CD4-positive, alpha-beta memory T cell (primary cell): Measurements from ENCODE around the gene HIVEP1. TPM values are rescaled to one million over a fixed set of nuclear protein-coding genes. Genes with fewer than 3 reads are reported as not detected.

Experiments
- CTCF ChIA-PET: fragments of 350-600 bp; sonication (Branson Sonifier 250); formaldehyde crosslinking; loops from one replicate; lab custom pipeline; 2021; ENCODE audit warnings: inconsistent platforms; ENCODE audit not compliant: partially characterized antibody; lab: Charles Lee
- POLR2A ChIA-PET: fragments of 350-600 bp; sonication (Branson Sonifier 250); formaldehyde crosslinking; loops from one replicate; lab custom pipeline; 2021; ENCODE audit not compliant: partially characterized antibody; lab: Charles Lee
- DNase-seq, 5 donors: peaks; one replicate each; pipeline versions ENCODE4 v3.0.0 to v3.0.0-alpha.2; 2020 to 2022; ENCODE audit warnings: mixed read lengths in 1 of 5
- H3K27ac ChIP-seq: one replicate; pipeline ENCODE4 v1.7.0; 2013; ENCODE audit warnings: low read depth, low read length
- H3K27me3 ChIP-seq: 2 replicates; pipeline ENCODE4 v1.7.0; 2013; ENCODE audit warnings: mild to moderate bottlenecking, low read length, moderate library complexity; ENCODE audit not compliant: insufficient read depth
- H3K36me3 ChIP-seq: 2 replicates; pipeline ENCODE4 v1.7.0; 2013; ENCODE audit warnings: mild to moderate bottlenecking, low read length, moderate library complexity; ENCODE audit not compliant: insufficient read depth
- H3K4me1 ChIP-seq: 2 replicates; pipeline ENCODE4 v1.7.0; 2013; ENCODE audit warnings: mild to moderate bottlenecking, low read length, moderate library complexity; ENCODE audit not compliant: insufficient read depth
- H3K4me3 ChIP-seq, 2 donors: one replicate each; pipeline ENCODE4 v1.7.0; 2013; ENCODE audit warnings: low read length in 2 of 2, mild to moderate bottlenecking in 1 of 2
- H3K9me3 ChIP-seq, 2 donors: one replicate each; pipeline ENCODE4 v1.7.0; 2013; ENCODE audit warnings: low read length in 2 of 2, control low read depth in 1 of 2; ENCODE audit not compliant: control insufficient read depth in 1 of 2
- H3K27ac Mint-ChIP-seq, 7 donors: one replicate each; pipeline ENCODE4 v1.8.0; 2020 to 2021; ENCODE audit warnings: mixed read lengths in 7 of 7, mild to moderate bottlenecking in 6 of 7, inconsistent platforms in 3 of 7, moderate library complexity in 3 of 7
- H3K27me3 Mint-ChIP-seq, 2 donors: one replicate each; pipeline ENCODE4 v1.8.0; 2020 to 2021; ENCODE audit warnings: mixed read lengths in 2 of 2
- H3K36me3 Mint-ChIP-seq, 2 donors: one replicate each; pipeline ENCODE4 v1.8.0; 2020 to 2021; ENCODE audit warnings: mixed read lengths in 2 of 2, inconsistent platforms in 1 of 2, mild to moderate bottlenecking in 1 of 2
- H3K4me1 Mint-ChIP-seq, 4 donors: one replicate each; pipeline ENCODE4 v1.8.0; 2020 to 2021; ENCODE audit warnings: mixed read lengths in 4 of 4, mild to moderate bottlenecking in 1 of 4
- H3K4me3 Mint-ChIP-seq, 8 donors: one replicate each; pipeline ENCODE4 v1.8.0; 2020 to 2021; ENCODE audit warnings: mixed read lengths in 8 of 8, mild to moderate bottlenecking in 7 of 8, moderate library complexity in 6 of 8, inconsistent platforms in 3 of 8
- H3K9me3 Mint-ChIP-seq, 8 donors: one replicate each; pipeline ENCODE4 v1.8.0; 2020 to 2021; ENCODE audit warnings: mixed read lengths in 8 of 8, mild to moderate bottlenecking in 5 of 8, inconsistent platforms in 3 of 8, moderate library complexity in 1 of 8
- intact Hi-C: fragments of 100-400 bp; cut with micrococcal nuclease; formaldehyde crosslinking; loops from one replicate; pipeline ENCODE4 v1.15.1; 2023
- polyA plus RNA-seq, 2 donors: library from polyadenylated mRNA; unstranded; fragments of 300-500 nt; fragmentation: Illumina TruSeq; gene quantifications; one replicate each; pipeline ENCODE4 v1.2.3, GENCODE V29; 2021
- total RNA-seq, 2 experiments: library from RNA; stranded (reverse); gene quantifications; one replicate each; pipeline ENCODE4 v1.2.3, GENCODE V29; 2021

Gene HIVEP1
- total and polyA plus RNA-seq, 4 experiments from 2014 or later: 0.47 to 17.6 (median 11.9) TPM

DNA sequence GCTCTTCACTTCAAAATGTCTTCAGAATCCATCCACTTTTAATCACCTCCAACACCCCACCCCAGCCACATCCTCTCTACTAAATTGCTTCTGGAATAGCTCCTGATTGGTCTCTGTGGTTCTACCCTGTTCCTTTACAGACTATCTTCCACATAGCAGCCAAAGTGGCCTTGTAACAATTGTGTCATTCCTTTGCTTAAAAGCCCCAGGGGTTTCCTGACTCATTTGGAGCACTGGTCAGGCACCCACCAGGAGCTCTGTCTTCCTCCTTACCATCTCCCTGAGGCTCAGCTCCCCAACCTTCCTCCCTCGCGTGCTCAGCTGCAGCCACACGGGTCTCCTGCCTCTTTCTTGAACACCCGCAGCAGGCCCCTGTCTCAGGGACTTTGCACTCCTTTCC, 126.8 kb downstream of the HIVEP1 start:
- Mint-ChIP-seq H3K36me3 (peaks cover 46 to 52% of the 10 kb centered on the region in 2 donors), H3K4me3 (peak overlapping the region in 5 of 8 donors; percentile 1 to 69 (median 62)), H3K27me3 (no peaks in the 10 kb centered on the region), H3K27ac (peak overlapping the region in 6 of 7 donors; percentile 43 to 83 (median 76)), H3K9me3 (peaks cover 0 to 5% (median 0%) of the 10 kb centered on the region in 8 donors), H3K4me1 (peaks cover 11 to 21% (median 17%) of the 10 kb centered on the region in 4 donors)
- Histone ChIP-seq H3K4me1 (peaks cover 21% of the 10 kb centered on the region), H3K9me3 (no peaks in the 10 kb centered on the region), H3K27me3 (no peaks in the 10 kb centered on the region), H3K27ac (no peak overlapping the region), H3K4me3 (no peak overlapping the region), H3K36me3 (peaks cover 4% of the 10 kb centered on the region)
- no peak for DNase-seq
- POLR2A ChIA-PET: no interaction called here
- CTCF ChIA-PET: interaction anchor here (1.4 kb wide), 1 partner anchor 11 kb away, joined by 3 read pairs; no protein-coding TSS in a partner anchor
- intact Hi-C loops: loop anchor here (1.0 to 5.0 kb wide), 2 partner anchors 87 to 127 kb away; partner anchors contain the start of gene HIVEP1

DNA sequence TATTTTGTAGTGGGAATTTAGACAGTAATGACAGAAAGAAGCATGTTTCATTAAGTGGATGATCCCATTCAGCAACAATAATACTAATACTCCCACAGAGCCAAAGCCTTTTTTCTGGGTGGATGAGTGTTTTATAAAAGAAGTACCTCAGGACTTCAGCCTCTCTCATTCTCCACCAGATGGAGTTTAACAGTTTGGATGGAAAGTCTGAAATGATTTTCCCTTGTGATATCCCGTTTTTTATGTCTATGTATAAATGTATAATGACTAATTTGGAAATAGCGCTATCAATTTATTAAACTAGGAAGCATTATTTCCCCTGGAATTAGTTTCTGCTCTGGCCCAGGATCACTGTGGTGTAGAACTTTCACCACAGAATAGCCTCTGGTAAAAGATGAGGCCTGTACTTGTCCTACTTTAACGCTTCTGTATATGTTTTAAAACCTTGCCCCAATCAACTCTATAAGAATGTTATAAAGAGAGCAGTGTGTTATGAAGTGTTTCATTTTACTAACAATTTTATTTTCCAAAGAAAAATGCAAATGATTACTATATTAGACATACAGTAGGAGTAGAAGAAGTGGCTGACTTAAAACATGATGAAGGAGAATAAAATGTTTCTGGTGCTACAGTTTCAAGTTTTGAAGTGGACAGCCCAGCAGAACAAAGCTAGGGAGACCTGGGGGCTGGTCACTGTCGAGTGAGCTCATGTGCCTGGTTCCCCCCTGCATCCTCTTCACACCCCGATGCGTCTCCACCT, 135.6 kb downstream of the HIVEP1 start:
- POLR2A ChIA-PET: no interaction called here
- no peaks in the 10 kb centered on the region for H3K9me3 ChIP-seq
- no peaks in the 10 kb centered on the region for H3K27me3 Mint-ChIP-seq
- H3K27ac Mint-ChIP-seq: peak overlapping the region in 5 of 7 donors; percentile 5 to 53 (median 25)
- no peaks in the 10 kb centered on the region for H3K9me3 Mint-ChIP-seq
- CTCF ChIA-PET: interaction anchor here (1.6 kb wide), 1 partner anchor 15 kb away, joined by 3 read pairs; no protein-coding TSS in a partner anchor
- peaks cover 0 to 2% of the 10 kb centered on the region in 2 donors for H3K36me3 Mint-ChIP-seq
- H3K4me3 Mint-ChIP-seq: no peak overlapping the region
- no peaks in the 10 kb centered on the region for H3K36me3 ChIP-seq
- no peak overlapping the region for H3K4me3 ChIP-seq
- intact Hi-C loops: no loop called here
- DNase-seq: no peak
- no peaks in the 10 kb centered on the region for H3K27me3 ChIP-seq
- H3K4me1 Mint-ChIP-seq: peaks cover 0 to 16% (median 10%) of the 10 kb centered on the region in 4 donors
- H3K27ac ChIP-seq: no peak overlapping the region
- peaks cover 8% of the 10 kb centered on the region for H3K4me1 ChIP-seq

DNA sequence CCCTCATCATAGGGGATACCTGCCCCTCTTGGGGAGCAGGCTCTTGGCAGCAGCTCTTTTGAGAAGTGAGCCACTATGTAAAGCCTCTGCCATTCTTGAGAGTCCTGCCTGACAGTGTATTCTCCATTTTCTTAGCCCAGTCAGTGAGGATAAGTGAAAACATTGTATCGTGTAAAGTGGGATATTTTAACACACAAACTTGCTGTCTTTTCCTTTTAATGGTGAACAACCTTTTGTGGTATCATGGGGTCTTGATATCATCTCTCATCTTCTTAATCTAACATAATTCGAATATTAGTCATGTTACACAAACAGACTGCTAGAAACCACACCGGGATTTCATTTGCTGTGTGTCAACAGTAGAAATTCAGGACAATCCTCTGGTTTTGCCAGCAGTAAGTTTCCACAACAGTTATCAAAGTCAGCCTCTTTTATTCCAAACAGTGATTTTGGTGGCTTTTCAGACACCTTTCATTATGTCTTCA, 136.2 kb downstream of the HIVEP1 start:
- peaks cover 0 to 16% (median 10%) of the 10 kb centered on the region in 4 donors for H3K4me1 Mint-ChIP-seq
- Histone ChIP-seq H3K36me3 (no peaks in the 10 kb centered on the region), H3K4me3 (no peak overlapping the region), H3K9me3 (no peaks in the 10 kb centered on the region), H3K27ac (no peak overlapping the region), H3K4me1 (peaks cover 8% of the 10 kb centered on the region), H3K27me3 (no peaks in the 10 kb centered on the region)
- intact Hi-C loops: no loop called here
- CTCF ChIA-PET: interaction anchor here (1.5 to 1.6 kb wide), 2 partner anchors 15 to 86 kb away, joined by 3 read pairs; no protein-coding TSS in a partner anchor
- no peaks in the 10 kb centered on the region for H3K27me3 Mint-ChIP-seq
- H3K36me3 Mint-ChIP-seq: peaks cover 0 to 2% of the 10 kb centered on the region in 2 donors
- POLR2A ChIA-PET: no interaction called here
- H3K4me3 Mint-ChIP-seq: no peak overlapping the region
- H3K27ac Mint-ChIP-seq: peak overlapping the region in 3 of 7 donors; percentile 3 to 51 (median 12)
- DNase-seq: no peak
- H3K9me3 Mint-ChIP-seq: no peaks in the 10 kb centered on the region

DNA sequence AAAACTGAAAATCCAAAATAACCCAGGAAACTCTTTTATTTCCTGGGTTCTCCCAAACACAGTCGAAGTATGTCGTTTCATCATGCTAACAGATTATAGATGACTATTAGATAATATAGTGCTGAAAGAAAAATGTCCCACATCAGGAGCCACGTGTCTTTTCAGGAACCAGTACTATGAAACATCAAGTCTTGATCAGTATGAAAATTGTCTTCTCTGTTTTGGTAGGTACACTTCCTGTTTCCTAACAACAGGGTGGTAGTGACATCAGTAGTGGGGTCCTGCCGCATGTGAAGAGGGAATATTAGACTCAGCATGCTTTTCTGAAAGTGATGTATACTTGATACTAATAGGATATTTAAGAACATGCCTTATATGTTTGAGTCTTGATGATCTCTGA, 136.7 kb downstream of the HIVEP1 start:
- peaks cover 0 to 1% of the 10 kb centered on the region in 2 donors for H3K36me3 Mint-ChIP-seq
- H3K27ac Mint-ChIP-seq: peak overlapping the region in 2 of 7 donors; percentile 3 to 51
- H3K4me3 Mint-ChIP-seq: no peak overlapping the region
- no peak for DNase-seq
- H3K36me3 ChIP-seq: no peaks in the 10 kb centered on the region
- no peaks in the 10 kb centered on the region for H3K9me3 ChIP-seq
- H3K4me1 Mint-ChIP-seq: peaks cover 0 to 16% (median 10%) of the 10 kb centered on the region in 4 donors
- H3K27me3 Mint-ChIP-seq: no peaks in the 10 kb centered on the region
- CTCF ChIA-PET: interaction anchor here (1.5 to 1.6 kb wide), 2 partner anchors 16 to 85 kb away, joined by 3 read pairs; no protein-coding TSS in a partner anchor
- H3K27me3 ChIP-seq: no peaks in the 10 kb centered on the region
- H3K27ac ChIP-seq: no peak overlapping the region
- no peaks in the 10 kb centered on the region for H3K9me3 Mint-ChIP-seq
- peaks cover 8% of the 10 kb centered on the region for H3K4me1 ChIP-seq
- H3K4me3 ChIP-seq: no peak overlapping the region
- POLR2A ChIA-PET: no interaction called here
- intact Hi-C loops: no loop called here

DNA sequence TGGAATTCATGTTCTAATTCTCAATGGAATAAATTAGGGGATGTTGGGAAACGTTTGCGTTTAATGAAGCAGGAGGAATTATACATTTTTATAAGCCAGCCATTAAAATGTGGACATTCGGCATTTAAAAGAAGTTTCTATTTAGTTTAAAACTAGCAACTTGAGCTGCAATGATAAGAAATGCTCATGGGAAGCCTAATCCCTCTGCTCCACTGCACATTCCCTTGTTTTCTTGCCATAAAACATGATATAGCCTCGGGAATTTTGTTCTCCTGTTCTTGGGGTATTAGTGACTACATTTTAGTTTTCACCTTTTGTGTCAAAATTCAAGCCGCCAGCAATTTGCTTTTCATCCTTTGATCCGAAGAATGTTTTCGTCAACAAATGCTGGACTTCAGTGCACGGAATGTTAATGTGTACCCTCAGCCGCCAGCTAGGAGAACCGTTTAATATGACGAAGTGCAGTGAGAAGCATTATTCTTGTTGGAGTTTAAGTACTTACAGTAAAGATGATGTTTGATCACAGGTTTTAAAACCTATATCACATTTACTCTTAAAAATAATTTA, 137.9 kb downstream of the HIVEP1 start:
- H3K4me1 ChIP-seq: peaks cover 8% of the 10 kb centered on the region
- Mint-ChIP-seq H3K27me3 (no peaks in the 10 kb centered on the region), H3K9me3 (no peaks in the 10 kb centered on the region), H3K4me1 (peaks cover 0 to 16% (median 10%) of the 10 kb centered on the region in 4 donors), H3K36me3 (peaks cover 0 to 4% of the 10 kb centered on the region in 2 donors), H3K27ac (no peak overlapping the region), H3K4me3 (no peak overlapping the region)
- no peaks in the 10 kb centered on the region for H3K36me3 ChIP-seq
- H3K4me3 ChIP-seq: no peak overlapping the region
- H3K9me3 ChIP-seq: no peaks in the 10 kb centered on the region
- H3K27me3 ChIP-seq: no peaks in the 10 kb centered on the region
- no peak for DNase-seq
- ChIA-PET POLR2A (no interaction called here), CTCF (interaction anchor here (0.9 to 1.5 kb wide), 2 partner anchors 83 to 84 kb away, joined by 3 read pairs; no protein-coding TSS in a partner anchor)
- H3K27ac ChIP-seq: no peak overlapping the region
- intact Hi-C loops: loop anchor here (5.0 kb wide), 1 partner anchor 137 kb away; no protein-coding TSS in a partner anchor

DNA sequence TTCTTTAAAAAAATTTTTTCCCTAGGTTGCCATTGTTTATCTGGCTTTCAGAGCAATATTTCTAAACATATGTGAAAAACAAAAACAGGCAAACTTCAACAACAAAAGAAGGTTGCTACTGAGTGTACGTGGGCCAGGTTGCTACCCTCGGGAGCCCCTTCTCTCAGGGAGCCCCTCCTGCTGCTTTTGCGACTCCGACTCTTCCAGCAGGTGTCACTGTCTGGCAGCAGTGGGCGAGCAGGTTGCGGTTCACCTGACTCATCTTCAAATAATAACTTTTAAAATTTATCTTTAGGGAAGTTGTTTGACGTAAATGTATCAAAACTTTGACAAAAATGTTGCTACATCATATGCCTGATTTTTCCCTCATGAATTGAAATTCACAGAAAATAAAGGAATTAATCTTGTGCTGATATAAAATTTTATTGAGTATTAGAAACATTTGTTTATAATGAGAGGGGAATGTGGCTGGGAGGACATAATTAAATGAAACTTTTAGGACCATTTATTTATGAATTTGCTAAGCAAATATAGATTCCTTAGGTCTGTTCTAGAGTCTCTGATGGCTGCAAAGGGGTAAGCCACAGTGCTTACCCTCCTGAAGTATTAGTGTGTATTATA, 138.8 kb downstream of the HIVEP1 start:
- Mint-ChIP-seq H3K36me3 (peaks cover 0 to 8% of the 10 kb centered on the region in 2 donors), H3K4me3 (no peak overlapping the region), H3K9me3 (no peaks in the 10 kb centered on the region), H3K27me3 (no peaks in the 10 kb centered on the region), H3K27ac (no peak overlapping the region), H3K4me1 (peaks cover 0 to 16% (median 12%) of the 10 kb centered on the region in 4 donors)
- POLR2A ChIA-PET: no interaction called here
- no peak overlapping the region for H3K4me3 ChIP-seq
- H3K27me3 ChIP-seq: no peaks in the 10 kb centered on the region
- no peaks in the 10 kb centered on the region for H3K36me3 ChIP-seq
- CTCF ChIA-PET: interaction anchor here (0.9 kb wide), 1 partner anchor 82 kb away, joined by 3 read pairs; no protein-coding TSS in a partner anchor
- intact Hi-C loops: loop anchor here (1.0 to 5.0 kb wide), 2 partner anchors 83 to 136 kb away; no protein-coding TSS in a partner anchor
- H3K4me1 ChIP-seq: peaks cover 8% of the 10 kb centered on the region
- no peaks in the 10 kb centered on the region for H3K9me3 ChIP-seq
- no peak overlapping the region for H3K27ac ChIP-seq
- peak in 3 of 5 donors; percentile 20 to 23 (median 23) for DNase-seq
